ENCODE results near the gene SMAD3. TPM values are rescaled to one million over a fixed set of nuclear protein-coding genes. Genes with fewer than 3 reads are reported as not detected.

Gene SMAD3
- total and polyA plus RNA-seq, 4 donors, result 4.0 to 12.2 (median 5.5) TPM

DNA sequence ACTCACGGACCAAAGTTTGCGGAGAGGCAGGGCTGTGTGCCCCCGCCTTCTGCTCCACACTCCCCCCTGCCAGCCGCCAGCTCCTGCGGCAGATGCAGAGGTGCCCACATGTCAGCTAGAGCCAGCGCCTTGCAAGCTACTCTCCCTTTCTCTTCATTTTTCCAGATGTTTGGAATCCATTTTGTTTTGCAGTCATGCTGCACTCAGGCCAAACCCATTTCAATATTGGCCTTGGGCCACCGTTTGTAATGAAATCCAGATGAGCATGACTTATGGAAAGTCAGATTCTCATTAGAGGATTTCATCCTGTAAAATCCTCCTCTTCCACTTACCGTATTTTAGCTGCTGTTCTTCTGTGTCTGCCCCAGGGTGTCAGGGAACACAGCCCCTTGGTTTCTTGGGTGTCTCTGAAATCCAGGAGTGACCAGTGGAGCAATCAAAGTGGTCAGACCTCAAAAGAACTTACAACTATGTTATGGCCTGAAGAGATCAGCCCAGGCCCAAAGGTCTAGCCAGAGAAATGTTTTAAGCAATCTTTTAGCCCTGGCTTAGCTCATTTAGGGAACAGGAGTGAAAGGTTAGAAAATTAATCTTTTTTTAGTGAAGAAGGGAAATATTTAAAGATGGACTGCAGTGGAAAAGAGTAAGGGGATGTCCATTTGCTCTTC, 123.3 kb downstream of the SMAD3 start:
- 89% methylated on average over 8 of the region's 8 CpGs for WGBS
- Histone ChIP-seq H3K27ac (ENCODE audit: low read depth in 1 of 2, low read length in 2 of 2) (no peak overlapping the region), H3K36me3 (ENCODE audit: control insufficient read depth in 4 of 4, insufficient read depth in 3 of 4, low read depth in 1 of 4, low read length in 3 of 4) (peaks cover 5 to 68% (median 38%) of the 10 kb centered on the region in 4 donors), H3K27me3 (ENCODE audit: control insufficient read depth in 4 of 4, insufficient read depth in 4 of 4, low read length in 3 of 4) (no peaks in the 10 kb centered on the region), H3K9me3 (ENCODE audit: control insufficient read depth in 4 of 4, low read length in 3 of 4) (no peaks in the 10 kb centered on the region), H3K9ac (ENCODE audit: low read depth in 1 of 2, low read length in 2 of 2) (no peak overlapping the region), H3K4me3 (ENCODE audit: low read depth in 1 of 3, low read length in 3 of 3) (no peak overlapping the region), H3K4me1 (ENCODE audit: control insufficient read depth in 4 of 4, insufficient read depth in 4 of 4, low read length in 3 of 4) (no peaks in the 10 kb centered on the region)
- TF ChIP-seq, protein P1, sequence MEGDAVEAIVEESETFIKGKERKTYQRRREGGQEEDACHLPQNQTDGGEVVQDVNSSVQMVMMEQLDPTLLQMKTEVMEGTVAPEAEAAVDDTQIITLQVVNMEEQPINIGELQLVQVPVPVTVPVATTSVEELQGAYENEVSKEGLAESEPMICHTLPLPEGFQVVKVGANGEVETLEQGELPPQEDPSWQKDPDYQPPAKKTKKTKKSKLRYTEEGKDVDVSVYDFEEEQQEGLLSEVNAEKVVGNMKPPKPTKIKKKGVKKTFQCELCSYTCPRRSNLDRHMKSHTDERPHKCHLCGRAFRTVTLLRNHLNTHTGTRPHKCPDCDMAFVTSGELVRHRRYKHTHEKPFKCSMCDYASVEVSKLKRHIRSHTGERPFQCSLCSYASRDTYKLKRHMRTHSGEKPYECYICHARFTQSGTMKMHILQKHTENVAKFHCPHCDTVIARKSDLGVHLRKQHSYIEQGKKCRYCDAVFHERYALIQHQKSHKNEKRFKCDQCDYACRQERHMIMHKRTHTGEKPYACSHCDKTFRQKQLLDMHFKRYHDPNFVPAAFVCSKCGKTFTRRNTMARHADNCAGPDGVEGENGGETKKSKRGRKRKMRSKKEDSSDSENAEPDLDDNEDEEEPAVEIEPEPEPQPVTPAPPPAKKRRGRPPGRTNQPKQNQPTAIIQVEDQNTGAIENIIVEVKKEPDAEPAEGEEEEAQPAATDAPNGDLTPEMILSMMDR (IDR thresholded peaks at IDR 0.05; ENCODE audit: low read depth, low read length, missing input control), result no peak
- TF ChIP-seq NR2F2 (IDR thresholded peaks at IDR 0.05), result peak; percentile 73
- TF ChIP-seq FOXA1 (IDR thresholded peaks at IDR 0.05), result no peak
- DNase-seq (ENCODE audit: low spot score), result peak; percentile 5

GRCh38 chr15:67189326-67190051, 124.1 kb downstream of the SMAD3 start:
- Histone ChIP-seq H3K36me3 (ENCODE audit: control insufficient read depth in 4 of 4, insufficient read depth in 3 of 4, low read depth in 1 of 4, low read length in 3 of 4) (peaks cover 5 to 70% (median 39%) of the 10 kb centered on the region in 4 donors), H3K4me3 (ENCODE audit: low read depth in 1 of 3, low read length in 3 of 3) (no peak overlapping the region), H3K27me3 (ENCODE audit: control insufficient read depth in 4 of 4, insufficient read depth in 4 of 4, low read length in 3 of 4) (no peaks in the 10 kb centered on the region), H3K27ac (ENCODE audit: low read depth in 1 of 2, low read length in 2 of 2) (no peak overlapping the region), H3K4me1 (ENCODE audit: control insufficient read depth in 4 of 4, insufficient read depth in 4 of 4, low read length in 3 of 4) (no peaks in the 10 kb centered on the region), H3K9ac (ENCODE audit: low read depth in 1 of 2, low read length in 2 of 2) (no peak overlapping the region), H3K9me3 (ENCODE audit: control insufficient read depth in 4 of 4, low read length in 3 of 4) (no peaks in the 10 kb centered on the region)
- peak; percentile 23 for DNase-seq (ENCODE audit: low spot score)
- WGBS, result 95% methylated on average over 26 of the region's 26 CpGs
- TF ChIP-seq HNF4A (conservative IDR thresholded peaks at IDR 0.05) (no peak), FOXA1 (IDR thresholded peaks at IDR 0.05) (no peak), TAF1 (conservative IDR thresholded peaks at IDR 0.05) (no peak), YY1 (IDR thresholded peaks at IDR 0.05) (no peak), SP1 (IDR thresholded peaks at IDR 0.05) (no peak), HNF4G (IDR thresholded peaks at IDR 0.05) (no peak), GABPA (IDR thresholded peaks at IDR 0.05 in 1 of 2, conservative IDR thresholded peaks at IDR 0.05 in 1 of 2) (no peak), FOXA2 (IDR thresholded peaks at IDR 0.05) (no peak), NR2F2 (IDR thresholded peaks at IDR 0.05) (no peak), JUND (IDR thresholded peaks at IDR 0.05) (no peak), RAD21 (IDR thresholded peaks at IDR 0.05) (no peak), RXRA (IDR thresholded peaks at IDR 0.05) (no peak), EGR1 (IDR thresholded peaks at IDR 0.05; ENCODE audit: low read depth in 2 of 2) (no peak), REST (IDR thresholded peaks at IDR 0.05) (no peak)
- TF ChIP-seq, protein P1 (IDR thresholded peaks at IDR 0.05; ENCODE audit: low read depth, low read length, missing input control), result no peak
- TF ChIP-seq, protein P2, sequence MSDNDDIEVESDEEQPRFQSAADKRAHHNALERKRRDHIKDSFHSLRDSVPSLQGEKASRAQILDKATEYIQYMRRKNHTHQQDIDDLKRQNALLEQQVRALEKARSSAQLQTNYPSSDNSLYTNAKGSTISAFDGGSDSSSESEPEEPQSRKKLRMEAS (IDR thresholded peaks at IDR 0.05), result no peak
- TF ChIP-seq, protein P3, sequence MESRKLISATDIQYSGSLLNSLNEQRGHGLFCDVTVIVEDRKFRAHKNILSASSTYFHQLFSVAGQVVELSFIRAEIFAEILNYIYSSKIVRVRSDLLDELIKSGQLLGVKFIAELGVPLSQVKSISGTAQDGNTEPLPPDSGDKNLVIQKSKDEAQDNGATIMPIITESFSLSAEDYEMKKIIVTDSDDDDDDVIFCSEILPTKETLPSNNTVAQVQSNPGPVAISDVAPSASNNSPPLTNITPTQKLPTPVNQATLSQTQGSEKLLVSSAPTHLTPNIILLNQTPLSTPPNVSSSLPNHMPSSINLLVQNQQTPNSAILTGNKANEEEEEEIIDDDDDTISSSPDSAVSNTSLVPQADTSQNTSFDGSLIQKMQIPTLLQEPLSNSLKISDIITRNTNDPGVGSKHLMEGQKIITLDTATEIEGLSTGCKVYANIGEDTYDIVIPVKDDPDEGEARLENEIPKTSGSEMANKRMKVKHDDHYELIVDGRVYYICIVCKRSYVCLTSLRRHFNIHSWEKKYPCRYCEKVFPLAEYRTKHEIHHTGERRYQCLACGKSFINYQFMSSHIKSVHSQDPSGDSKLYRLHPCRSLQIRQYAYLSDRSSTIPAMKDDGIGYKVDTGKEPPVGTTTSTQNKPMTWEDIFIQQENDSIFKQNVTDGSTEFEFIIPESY (IDR thresholded peaks at IDR 0.05), result no peak
- TF ChIP-seq, protein P4, sequence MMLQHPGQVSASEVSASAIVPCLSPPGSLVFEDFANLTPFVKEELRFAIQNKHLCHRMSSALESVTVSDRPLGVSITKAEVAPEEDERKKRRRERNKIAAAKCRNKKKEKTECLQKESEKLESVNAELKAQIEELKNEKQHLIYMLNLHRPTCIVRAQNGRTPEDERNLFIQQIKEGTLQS (IDR thresholded peaks at IDR 0.05), result no peak

All from liver (tissue), 9 donors.